NCI-H146 (cell line): ENCODE results near the gene TMEM117.

ENCODE experiments used
- DNase-seq: peaks from one replicate; lab custom pipeline; 2025; lab: John Stamatoyannopoulos, UW

Gene TMEM117

DNA sequence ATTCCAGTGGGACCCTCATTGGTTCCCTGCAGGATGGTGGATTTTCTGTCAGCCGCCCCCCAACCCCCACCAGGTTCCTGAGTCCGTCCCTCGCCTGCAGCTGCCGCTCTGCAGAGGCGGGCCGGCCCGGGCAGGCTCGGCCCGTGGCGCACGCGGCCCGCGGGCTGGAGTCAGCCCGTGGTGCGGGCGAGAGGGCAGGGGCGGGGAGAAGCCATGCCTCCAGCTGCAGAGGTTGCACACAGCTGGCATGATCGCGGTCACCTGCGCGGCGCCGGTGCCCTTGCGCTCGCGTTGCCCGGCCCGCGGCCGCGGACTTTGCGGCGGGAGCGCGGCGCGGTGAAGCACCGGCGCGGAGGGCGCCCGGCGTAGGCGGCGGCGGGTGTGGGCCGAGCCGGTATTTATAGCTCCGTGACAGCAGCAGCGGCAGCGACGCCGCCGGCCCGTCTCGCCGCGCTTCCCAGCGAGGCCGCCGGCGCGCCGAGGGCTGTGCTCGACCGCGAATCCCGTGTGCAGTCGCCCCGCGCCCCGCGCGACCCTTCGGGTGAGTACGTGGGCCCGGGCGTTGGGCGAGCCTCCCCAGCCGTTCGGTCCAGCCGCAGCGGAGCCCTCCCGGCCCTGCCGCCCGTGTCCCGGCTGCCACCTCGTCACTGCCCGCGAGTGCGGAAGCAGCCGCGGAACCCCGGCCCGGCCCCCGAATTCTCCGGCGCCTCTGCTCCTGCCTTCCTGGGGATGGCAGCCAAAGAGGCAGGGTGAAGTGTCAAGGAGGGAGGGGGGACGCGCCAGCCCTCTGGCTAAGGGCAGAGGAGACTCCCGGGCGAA, at the start of gene TMEM117:
Gene TMEM117 (plus strand): TSS at position 426 of the 819 bp plus-strand sequence.
- DNase-seq, result peak; percentile 57

DNA sequence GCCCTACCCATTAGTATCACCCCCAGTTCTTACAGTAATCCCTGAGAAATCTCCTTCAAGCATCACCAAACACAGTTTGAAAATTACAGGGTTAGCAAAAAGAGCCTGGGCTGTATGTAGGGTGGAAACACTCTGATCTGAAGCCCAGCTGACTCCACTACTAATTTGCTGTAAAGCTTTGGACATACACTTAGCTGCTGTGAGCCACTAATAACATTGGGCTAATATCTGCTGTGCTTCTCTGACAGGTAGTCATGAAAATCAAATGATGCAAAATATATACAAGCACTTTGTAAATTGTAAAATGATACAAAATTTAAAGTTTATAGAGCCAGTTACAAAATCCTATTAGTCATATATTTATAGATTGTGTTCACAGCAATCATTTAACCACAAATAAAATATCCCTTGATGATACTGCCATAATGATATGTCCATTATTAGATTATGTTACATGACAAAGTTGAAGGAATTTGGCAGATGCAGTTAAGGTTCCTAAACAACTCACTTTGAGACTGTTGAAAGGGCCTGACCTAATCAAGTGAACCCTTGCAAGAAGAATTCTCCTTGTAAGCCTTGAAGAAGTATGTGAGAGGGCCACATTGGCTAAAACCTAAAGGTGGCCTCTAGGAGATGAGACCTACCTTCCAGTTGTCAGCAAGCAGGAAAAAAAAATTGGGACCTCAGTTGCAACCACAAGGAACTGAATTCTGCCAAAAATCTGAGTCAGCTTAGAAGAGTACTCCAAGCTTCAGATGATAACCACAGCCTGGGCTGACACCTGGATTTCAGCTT, 48.8 kb upstream of the TMEM117 start:
- DNase-seq, result no peak

DNA sequence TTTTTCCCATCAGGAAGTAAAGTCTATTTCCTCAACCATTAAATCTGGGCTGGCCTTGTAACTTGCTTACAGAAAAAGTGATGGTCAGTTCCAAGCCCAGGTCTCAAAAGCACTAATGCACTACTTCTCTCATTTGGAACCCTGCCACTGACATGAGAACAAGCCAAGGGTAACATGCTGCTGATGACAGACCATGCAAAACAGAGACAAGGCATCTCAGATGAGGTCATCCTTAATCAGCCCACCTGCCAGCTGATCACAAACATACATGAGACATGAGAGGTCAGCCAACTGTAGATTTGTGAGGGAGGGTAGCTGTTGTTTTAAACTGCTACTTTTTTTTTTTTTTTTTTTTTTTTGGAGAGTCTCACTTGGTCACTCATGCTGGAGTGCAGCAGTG, 45.9 kb upstream of the TMEM117 start:
- peak; percentile 12 for DNase-seq

DNA sequence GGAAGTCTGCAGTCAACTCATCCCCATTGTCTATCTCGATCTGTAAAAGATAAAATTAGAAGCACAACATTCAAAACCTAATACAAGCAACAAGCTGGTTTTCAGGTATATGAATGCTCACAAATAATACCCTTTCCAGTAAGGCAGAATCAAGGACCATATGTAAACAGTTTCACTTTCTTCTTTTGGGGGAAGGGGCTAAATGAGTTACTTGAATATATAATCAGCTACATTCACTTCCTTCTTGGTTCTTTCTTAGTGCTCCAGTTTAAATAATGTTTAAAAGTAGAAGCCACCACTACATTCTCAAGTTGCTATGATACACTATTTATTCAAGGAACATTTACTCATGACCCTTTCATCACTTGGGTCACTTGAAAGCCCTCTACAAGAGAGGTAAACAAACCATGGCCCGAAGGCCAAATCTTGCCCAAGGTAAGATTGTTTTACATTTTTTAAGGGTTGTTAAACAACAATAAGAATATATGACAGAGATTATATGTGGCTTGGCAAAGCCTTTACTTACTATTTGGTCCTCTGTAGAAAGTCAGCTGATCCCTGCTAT, 40.1 kb upstream of the TMEM117 start:
- DNase-seq, result no peak

DNA sequence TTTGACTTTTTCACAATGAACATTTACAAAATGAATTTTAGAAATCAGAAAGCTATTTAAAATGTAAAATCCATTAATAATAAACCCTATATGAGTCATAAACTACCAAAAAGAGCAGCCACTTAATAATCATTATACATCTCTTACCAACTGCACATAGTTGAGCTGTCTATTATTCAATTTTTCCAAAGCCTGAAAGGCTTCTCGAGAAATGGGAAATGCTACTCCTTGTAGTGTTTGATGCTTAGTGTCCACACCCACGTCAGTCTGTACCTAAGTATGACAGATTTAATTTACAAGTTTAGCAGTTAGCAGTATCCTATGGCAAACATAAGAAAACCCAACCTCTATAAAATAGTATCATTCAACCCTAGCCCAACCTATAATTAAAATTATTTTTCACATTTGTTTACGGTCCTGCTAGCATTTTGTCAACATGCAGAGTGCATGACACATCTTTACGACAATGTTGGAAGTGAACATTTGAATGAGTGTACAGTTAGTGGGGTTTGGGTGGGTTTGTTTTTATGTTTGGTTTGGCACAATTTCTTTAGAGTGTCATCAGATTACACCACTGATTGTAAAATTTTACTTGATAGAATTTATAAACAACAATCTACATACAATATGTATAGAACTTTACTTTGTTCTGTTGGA, 38.2 kb upstream of the TMEM117 start:
- DNase-seq, result no peak

DNA sequence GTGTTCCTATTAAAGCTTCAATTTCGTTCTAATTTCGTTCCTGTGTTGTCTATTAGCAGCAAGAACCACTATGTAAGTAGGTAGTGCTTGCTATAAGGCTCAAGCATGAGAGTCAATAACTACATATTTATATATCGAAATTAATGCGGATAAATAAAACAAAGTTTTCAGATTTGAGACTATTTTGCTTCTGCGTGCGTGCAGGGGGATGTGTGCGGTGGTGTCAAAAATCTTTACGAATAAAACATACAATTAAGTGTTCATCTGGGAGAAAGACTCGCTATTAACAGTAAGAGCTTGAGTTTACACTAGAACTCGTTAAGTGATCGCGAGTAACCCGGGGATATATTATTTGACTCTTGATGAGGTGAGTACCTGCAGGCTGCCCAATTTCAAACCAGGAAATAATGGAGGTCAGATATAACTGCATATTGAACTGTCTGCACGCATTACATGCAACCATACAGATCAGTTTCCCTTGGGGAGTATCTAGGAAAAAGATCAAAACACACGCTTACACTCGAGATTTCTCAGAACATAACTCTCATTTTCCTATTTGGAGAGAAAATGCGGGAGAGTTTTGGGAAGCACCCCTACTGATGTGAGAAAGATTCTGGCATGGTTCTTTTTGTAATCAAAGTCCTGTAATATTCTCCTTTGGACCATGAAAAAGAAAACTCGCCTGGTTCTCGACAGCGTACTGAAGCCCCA, 30.6 kb upstream of the TMEM117 start:
- peak; percentile 46 for DNase-seq

DNA sequence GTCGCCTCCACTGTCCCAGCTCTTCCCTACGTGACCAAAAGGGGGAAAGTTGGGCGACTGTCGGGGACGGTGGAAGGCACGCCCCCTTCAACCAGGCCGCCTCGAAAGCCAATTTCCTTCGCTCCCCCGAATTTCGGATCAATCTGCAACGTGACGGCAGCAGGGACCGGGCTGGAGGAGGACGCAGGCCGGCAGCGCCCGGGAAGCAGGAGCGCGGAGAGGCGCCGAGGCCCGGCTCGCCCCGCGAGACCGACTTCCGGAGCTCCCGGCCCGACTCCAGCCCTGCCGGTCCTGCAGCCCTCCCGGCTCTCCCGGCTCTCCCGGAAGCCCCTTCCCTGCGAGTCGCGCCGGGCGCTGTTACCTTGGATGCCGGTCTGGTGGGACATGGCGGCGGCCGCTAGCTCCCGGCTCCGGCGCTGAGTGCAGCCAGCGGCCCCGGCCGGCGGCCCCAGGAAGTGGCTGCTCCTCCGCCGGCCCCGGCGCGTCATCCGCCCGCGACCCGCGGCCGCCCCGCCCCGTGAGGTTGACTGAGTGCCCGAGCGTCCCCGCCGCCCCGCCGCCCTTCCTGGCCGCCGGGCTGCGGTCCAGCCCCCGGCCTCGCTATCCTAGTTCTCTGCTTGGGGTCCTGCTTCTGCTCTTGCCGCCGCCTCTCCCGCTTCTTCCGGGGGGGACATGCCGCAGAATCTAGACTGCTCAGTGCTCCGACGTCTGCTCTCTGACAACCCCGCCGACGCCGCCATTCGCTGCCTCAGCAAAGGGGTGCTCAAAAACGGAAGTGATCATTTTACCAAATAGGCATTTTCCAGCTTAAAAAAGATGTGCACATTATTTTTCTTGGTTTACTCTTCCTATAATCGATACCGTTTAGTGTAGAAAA, 29.8 kb upstream of the TMEM117 start, which contains the start of gene TWF1:
Gene TWF1 (minus strand): TSS at position 458 of the 877 bp plus-strand sequence. CDS start 72 bp downstream, at position 386.
- peak; percentile 87 for DNase-seq

DNA sequence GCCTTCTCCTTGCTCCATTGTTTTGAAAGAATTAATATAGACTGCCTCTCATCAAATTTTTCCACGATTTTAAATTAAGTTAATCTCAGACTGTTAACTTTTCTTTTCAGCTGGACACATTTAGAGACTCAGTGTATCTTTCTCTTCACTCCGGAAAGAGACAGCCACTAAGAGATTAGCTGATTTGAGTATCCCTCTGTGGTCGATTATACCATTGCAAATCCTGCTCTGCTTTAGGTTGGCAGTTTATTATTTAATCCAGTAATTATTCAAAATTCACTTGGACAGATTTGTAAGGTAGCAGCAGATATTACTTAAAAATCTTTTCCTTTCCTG, 29.2 kb upstream of the TMEM117 start:
- DNase-seq, result no peak

DNA sequence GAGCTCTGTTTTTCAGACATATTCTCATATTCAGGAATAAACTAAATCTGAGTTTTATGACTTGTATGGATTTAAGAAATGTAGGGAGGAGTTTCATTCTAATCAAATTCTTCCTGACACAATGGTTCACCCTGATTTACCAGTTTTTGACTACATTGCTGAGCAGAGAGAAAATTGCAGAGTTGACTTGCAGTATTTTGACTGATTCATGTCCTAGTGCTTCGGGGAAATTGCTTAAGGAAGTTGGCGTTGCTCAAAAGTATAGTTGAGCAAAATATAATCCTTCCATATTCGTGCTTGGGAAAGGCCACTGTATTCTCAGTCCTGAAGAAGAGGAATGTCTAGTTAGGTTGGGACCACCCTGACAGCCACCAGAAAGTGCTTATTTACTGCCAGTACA, 28.5 kb upstream of the TMEM117 start:
- no peak for DNase-seq

DNA sequence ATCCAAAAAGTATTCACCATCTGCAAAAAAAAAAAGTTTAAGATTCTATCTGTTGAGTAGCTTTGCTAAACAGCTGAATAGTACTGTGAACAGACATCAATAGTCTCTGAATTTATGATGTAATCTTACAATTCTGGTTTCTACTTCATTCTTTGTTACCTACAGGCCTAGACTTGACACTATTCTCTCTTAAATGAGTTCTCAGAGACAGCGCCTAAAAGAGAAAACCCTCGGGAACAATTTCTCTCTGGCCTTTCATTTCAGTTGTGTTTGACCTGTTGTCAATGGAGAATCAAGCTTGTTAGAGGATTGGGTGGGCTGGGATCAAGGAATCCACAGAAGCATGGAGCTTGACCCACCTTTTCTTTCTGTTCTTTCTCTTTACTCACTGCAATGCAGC, 23.8 kb upstream of the TMEM117 start:
- no peak for DNase-seq

DNA sequence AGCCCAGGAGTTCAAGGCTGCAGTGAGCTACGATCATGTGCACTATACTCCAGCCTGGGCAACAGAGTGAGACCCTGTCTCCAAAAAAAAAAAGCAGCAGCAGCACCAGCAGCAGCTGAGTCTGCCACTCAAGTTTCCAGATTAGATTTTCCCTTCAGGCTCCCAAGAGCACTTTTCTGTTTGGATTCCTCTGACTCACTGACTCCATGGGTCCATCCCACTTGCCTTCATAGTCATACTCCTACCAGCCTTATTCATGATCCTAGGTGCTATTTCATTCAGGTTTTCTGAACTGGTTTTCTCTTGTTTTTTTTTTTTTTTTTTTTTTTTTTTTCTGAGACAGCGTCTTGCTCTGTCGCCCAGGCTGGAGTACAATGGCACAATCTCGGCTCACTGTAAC, 23.0 kb upstream of the TMEM117 start:
- DNase-seq, result no peak

DNA sequence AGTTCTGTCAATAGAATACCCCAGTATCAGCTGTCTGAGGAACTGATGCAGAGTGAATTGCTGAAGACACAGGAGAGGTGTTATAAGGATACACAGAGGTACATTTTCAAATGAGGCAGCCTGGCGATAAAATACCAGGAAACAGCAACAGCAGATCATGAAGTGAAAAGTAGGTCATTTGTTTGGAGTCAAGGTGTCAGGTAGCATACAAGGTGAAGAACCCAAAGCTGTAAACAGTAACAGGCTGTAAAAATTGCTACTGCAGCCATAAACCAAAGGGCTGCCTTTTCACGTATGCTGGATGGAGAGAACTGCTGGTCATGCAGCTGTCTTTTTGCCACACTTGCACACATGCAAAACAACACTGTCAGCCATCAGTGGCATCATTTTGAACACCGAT, 20.5 kb upstream of the TMEM117 start:
- no peak for DNase-seq

DNA sequence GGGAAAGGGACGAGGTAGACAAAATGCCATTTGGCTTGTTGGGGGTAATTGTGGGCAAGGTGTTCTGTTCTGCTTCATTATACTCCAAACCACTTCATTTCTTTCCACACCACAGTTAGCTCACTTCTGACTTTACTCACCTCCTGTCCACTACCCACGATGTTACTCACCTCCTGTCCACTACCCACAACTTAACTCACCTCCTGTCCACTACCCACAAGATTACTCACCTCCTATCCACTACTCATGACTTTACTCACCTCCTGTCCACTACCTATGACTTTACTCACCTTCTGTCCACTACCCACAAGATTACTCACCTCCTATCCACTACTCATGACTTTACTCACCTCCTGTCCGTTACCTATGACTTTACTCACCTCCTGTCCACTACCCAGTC, 19.7 kb upstream of the TMEM117 start:
- no peak for DNase-seq

DNA sequence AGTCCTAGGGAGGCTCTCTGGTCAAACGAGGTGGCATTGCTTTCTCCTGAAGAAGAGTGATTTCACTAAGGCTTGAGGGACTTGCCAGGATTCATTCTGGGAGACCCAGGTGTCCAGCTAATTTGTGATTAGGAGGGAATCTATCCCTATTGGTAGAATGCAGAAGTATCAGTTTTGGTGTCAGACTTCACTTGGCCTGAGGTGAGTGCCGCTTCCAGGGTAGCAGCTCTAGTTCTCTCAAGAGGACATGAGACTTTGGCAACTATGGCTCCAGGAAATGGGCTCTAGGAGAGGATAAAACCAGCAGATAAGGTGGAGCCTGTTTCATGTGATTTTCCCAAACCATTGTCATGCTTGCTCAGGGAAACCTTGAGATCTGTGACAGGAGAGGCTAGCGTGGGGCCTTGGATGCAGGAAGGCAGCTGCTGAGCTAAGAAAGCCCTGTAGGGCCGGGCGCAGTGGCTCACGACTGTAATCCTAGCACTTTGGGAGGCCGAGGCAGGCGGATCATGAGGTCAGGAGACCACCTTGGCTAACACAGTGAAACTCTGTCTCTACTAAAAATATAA, 11.6 kb upstream of the TMEM117 start:
- no peak for DNase-seq

DNA sequence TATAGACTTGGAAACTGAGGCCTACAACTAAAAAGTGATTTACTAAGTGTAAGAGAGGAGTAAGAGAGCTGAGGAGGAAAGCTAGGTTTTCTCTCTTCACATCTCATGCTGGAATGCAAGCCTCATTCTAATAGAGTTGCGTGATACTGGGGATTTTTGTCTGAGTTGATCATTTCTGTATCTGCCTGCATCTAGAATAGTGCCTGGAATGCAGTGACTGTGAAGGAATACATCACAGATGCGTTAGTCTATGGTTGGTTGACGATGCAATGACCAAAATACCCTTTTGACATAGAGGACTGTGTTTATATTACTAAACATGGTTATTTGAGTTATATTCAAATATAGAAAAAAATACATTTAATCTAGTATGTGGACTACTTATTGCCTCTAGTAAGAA, 9.2 kb upstream of the TMEM117 start:
- no peak for DNase-seq

DNA sequence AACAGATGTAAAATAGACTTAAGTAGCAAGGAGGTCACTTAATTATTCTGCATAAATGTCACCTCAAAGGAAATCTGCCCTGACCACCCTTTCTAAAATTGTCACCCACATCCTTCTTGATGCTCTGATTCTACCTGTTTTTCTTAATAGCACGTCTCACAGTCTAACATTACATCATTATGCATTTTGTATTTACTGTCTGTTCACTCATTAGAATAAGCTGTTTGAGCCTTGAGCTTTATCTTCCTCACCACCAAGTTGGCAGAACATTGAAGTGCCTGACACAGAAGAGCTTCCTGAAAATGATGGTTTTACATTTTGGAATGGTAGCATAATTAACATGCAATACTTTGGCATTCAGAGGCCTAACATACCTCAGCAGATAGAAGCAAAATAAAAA, 8.8 kb upstream of the TMEM117 start:
- DNase-seq, result no peak

DNA sequence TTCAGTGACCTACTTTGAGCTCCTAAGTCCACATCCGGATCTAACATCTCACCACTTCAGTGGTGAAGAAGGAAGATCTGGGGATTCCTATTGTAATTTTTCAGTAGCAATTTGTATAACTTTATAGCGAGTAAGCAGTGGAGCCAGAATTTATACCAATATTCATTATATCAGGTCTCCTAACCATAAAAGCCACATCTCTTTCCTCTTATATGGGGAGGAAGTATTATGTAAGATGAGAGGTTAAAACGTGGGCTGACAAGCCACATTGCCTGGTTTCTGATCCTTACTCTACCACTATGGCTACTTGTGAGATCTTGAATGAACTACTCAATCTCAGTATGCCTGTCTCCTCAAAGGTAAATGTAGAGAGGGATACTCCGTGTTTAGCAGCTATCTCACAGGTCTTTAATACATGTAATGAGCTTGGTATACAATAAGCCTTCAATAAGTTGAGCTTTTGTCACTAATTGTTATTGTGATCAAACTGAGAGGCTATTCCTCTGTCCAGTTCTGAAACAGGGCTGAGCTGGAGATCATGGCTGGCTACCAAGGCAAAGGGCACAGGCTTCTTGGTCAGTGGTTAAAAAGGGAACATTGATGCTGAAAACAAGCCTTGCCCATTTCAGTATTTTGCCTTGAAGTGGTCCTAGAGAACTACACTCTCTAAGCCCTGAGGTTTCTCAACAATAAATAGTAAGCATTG, 3.3 kb upstream of the TMEM117 start:
- no peak for DNase-seq

DNA sequence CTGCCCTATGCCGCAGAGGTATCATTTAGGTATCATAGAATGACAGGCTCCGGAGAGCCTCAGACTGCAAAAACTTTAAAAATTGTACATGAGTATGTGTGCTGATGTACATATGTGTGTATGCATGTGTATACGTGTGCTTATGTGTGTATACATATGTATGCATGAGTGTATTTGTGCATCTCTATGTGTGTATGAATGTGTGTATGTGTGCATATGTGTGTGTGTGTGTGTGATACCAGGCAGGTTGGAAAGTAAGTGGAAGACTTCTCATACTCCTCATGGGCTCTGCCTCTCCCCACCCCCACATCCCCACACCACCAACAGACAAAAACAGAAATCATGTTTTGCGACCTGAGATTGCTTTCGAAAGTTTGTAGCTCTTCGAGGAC, 621 bp upstream of the TMEM117 start:
- DNase-seq, result no peak

DNA sequence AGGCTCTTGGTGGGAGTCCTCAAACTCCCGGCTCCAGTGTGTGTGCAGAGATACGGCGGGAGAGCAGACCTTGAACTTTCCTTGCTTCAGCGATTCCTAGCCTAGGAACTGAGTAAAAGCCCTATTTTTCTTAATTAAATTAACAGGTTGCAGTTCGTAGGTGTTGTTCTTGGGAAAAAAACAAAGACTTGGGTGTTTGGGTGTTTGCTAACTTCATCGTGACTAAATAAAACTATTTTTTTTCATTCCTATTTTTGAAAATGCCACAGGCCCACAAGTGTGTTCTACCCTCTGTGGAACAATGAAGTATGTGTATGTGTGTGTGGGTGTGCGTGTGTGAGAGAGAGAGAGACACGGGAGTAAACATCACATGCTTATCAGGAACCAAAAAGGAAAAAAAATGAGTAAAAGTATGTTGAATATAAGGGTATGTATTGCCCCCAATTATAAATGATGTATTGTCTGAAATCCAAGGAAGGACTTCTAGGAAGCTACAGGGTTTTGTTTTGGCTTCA, 651 bp downstream of the TMEM117 start:
- no peak for DNase-seq

DNA sequence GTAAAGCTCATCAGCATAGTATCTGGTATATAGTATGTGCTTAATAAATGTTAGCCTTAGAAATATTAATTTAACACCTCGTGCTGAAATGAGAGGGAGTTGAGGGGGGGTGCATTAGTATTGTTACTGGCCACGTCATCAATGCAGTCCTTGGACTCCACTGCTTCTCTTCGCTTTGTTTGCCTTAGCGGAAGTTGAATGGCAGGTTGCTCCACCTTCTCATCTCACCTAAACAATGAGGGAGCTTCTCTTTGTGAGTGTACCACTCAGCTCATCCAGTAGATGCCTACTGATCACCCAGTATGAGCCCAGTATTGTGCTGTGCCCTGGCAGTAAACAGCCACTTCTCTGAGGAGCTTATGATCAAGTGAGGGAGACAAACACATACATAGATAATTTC, 4.5 kb downstream of the TMEM117 start:
- DNase-seq, result no peak
